Measurements from ENCODE around the gene NUP133. TPM values are rescaled to one million over a fixed set of nuclear protein-coding genes. Genes with fewer than 3 reads are reported as not detected.

NUP133 gene
- total and polyA plus RNA-seq, 2 of the 4 experiments (the other 2 are of a cell fraction): 13.4 to 30.5 TPM

GRCh38 chr1:229506633-229507032 is 1.5 kb downstream of the NUP133 start:
- H3K56ac ChIP-seq (ENCODE audit: extremely low read depth, insufficient read depth, low read length): no peak overlapping the region
- ChIA-PET POLR2A (ENCODE audit: unreplicated experiment) (no interaction called here), CTCF (no interaction called here)
- H2BK20ac ChIP-seq (ENCODE audit: low read depth, low read length): no peak overlapping the region
- no peak overlapping the region for H3K4me2 ChIP-seq (ENCODE audit: low read depth, low read length)
- no peak overlapping the region for H3K9ac ChIP-seq (ENCODE audit: low read depth, low read length)
- H4K91ac ChIP-seq (ENCODE audit: insufficient read depth, low read depth, low read length): no peak overlapping the region
- no peaks in the 10 kb centered on the region for H3K9me3 ChIP-seq (ENCODE audit: control insufficient read depth, insufficient read depth, low read length)
- H3K14ac ChIP-seq (replicated peaks; ENCODE audit: low read depth, low read length): no peak overlapping the region
- H2AK5ac ChIP-seq (ENCODE audit: low read depth, low read length): no peak overlapping the region; the same call in 1 of the 2 replicates
- no peaks in the 10 kb centered on the region for H4K20me1 ChIP-seq (ENCODE audit: insufficient read depth, low read length)
- 0 out of 2 replicates have a peak, but pooled peaks cover 2% of the 10 kb centered on the region for H3K36me3 ChIP-seq (ENCODE audit: control insufficient read depth, insufficient read depth, low read length)
- peaks cover 9% of the 10 kb centered on the region for H3K9me1 ChIP-seq (ENCODE audit: insufficient read depth, low read length)
- H3K27me3 ChIP-seq (ENCODE audit: control insufficient read depth, insufficient read depth, low read length): no peaks in the 10 kb centered on the region
- H3K23ac ChIP-seq (ENCODE audit: low read depth, low read length): no peak overlapping the region
- no peak for DNase-seq
- peaks cover 13 to 26% of the 10 kb centered on the region in 2 experiments for H3K79me1 ChIP-seq (ENCODE audit: low read depth in 1 of 2, low read length in 2 of 2)
- no CpG with 5 or more reads among the region's 8 CpGs for WGBS, 2 experiments (ENCODE audit: extremely low coverage in 2 of 2, insufficient read length in 1 of 2)
- H4K8ac ChIP-seq (ENCODE audit: low read depth in 2 of 2, low read length in 2 of 2): no peak overlapping the region
- no peak overlapping the region for H3K27ac ChIP-seq (ENCODE audit: insufficient read depth, low read length)
- H2AFZ ChIP-seq (replicated peaks; ENCODE audit: low read length, poor library complexity): no peak overlapping the region
- peaks cover 8% of the 10 kb centered on the region for H3K4me1 ChIP-seq (ENCODE audit: control insufficient read depth, insufficient read depth, low read length)
- H2AK9ac ChIP-seq (replicated peaks; ENCODE audit: low read depth, low read length, poor library complexity): no peak overlapping the region
- dilution Hi-C loops (cut with HindIII; ENCODE audit: low sequenced_read_pairs, unreplicated experiment) (no loop called here), intact Hi-C loops (cut with micrococcal nuclease) (no loop called here), in situ Hi-C loops (cut with MboI; ENCODE audit: low sequenced_read_pairs) (no loop called here)
- no peak overlapping the region for H2BK5ac ChIP-seq (ENCODE audit: low read depth, low read length, poor library complexity, severe bottlenecking)
- no peak for TF ChIP-seq SMC3 (IDR thresholded peaks at IDR 0.05; ENCODE audit: low read depth, low read length)
- no peak for TF ChIP-seq MAZ (IDR thresholded peaks at IDR 0.05; ENCODE audit: borderline replicate concordance, low read depth, low read length)
- TF ChIP-seq MAFK (IDR thresholded peaks at IDR 0.05; ENCODE audit: low read depth, low read length): no peak
- TF ChIP-seq USF2 (IDR thresholded peaks at IDR 0.05; ENCODE audit: low read depth, low read length): no peak
- no peak for TF ChIP-seq NFE2L2 (IDR thresholded peaks at IDR 0.05; ENCODE audit: low read depth, low read length)
- no peak for TF ChIP-seq CTCF (conservative IDR thresholded peaks at IDR 0.05; ENCODE audit: low read depth, low read length)
- no peak for TF ChIP-seq CHD1 (IDR thresholded peaks at IDR 0.05; ENCODE audit: low read depth, low read length)
- no peak for TF ChIP-seq CEBPB (IDR thresholded peaks at IDR 0.05; ENCODE audit: low read depth, low read length)
- TF ChIP-seq RAD21 (IDR thresholded peaks at IDR 0.05; ENCODE audit: low read length): no peak
- TF ChIP-seq POLR2A (IDR thresholded peaks at IDR 0.05; ENCODE audit: low read depth, low read length): no peak
- no peak overlapping the region for H2BK120ac ChIP-seq (ENCODE audit: low read depth, low read length)
- H2BK15ac ChIP-seq (ENCODE audit: low read depth, low read length): no peak overlapping the region
- no peak overlapping the region for H3K4me3 ChIP-seq (ENCODE audit: insufficient read depth, low read depth, low read length)
- no peak overlapping the region for H3K4ac ChIP-seq (ENCODE audit: low read depth, low read length)
- no peak overlapping the region for H4K5ac ChIP-seq (ENCODE audit: low read depth, low read length)
- H3K18ac ChIP-seq (ENCODE audit: low read depth, low read length): no peak overlapping the region
- no peak for ATAC-seq (ENCODE audit: low read depth)
- BruUV-seq (replicated peaks): no TSS peak
